Stimulated activated naive B cell treated with anti-CD40 and anti-IgM and Interleukin-4, amounts not matched to agents 10 μg/mL and 1 μg/mL and 100 μg/mL, for 72 hours (primary cell): Measurements from ENCODE around the gene VEGFA.

ENCODE experiments used
- ATAC-seq, 2 donors: fragments of 150-1000 bp; cut with Tn5 transposase; replicated peaks; 2 replicates each; pipeline ENCODE4 v1.10.0; 2021; ENCODE audit warnings: moderate library complexity in 1 of 2
- DNase-seq: peaks from one replicate; pipeline ENCODE4 v3.0.0; 2021
- H3K27ac Mint-ChIP-seq: one replicate; pipeline ENCODE4 v1.8.0; 2022; ENCODE audit warnings: mild to moderate bottlenecking, mixed read lengths
- H3K27me3 Mint-ChIP-seq, 2 donors: one replicate each; pipeline ENCODE4 v1.8.0; 2022; ENCODE audit warnings: mixed read lengths in 2 of 2
- H3K36me3 Mint-ChIP-seq, 2 donors: one replicate each; pipeline ENCODE4 v1.8.0; 2022; ENCODE audit warnings: mixed read lengths in 2 of 2, mild to moderate bottlenecking in 1 of 2
- H3K4me1 Mint-ChIP-seq, 2 donors: one replicate each; pipeline ENCODE4 v1.8.0; 2022; ENCODE audit warnings: mixed read lengths in 2 of 2, mild to moderate bottlenecking in 1 of 2
- H3K4me3 Mint-ChIP-seq, 2 donors: one replicate each; pipeline ENCODE4 v1.8.0; 2022; ENCODE audit warnings: mild to moderate bottlenecking in 2 of 2, mixed read lengths in 2 of 2, moderate library complexity in 1 of 2
- H3K9me3 Mint-ChIP-seq, 2 donors: one replicate each; pipeline ENCODE4 v1.8.0; 2022; ENCODE audit warnings: mixed read lengths in 2 of 2, mild to moderate bottlenecking in 1 of 2

VEGFA gene

GRCh38 chr6:43734294-43734665 is 35.7 kb upstream of the VEGFA start:
- Mint-ChIP-seq H3K27ac (no peak overlapping the region), H3K4me3 (peak overlapping the region in 1 of 2 donors; percentile 26), H3K4me1 (peaks cover 18 to 19% of the 10 kb centered on the region in 2 donors), H3K36me3 (no peaks in the 10 kb centered on the region), H3K9me3 (peaks cover 11 to 13% of the 10 kb centered on the region in 2 donors), H3K27me3 (no peaks in the 10 kb centered on the region)
- ATAC-seq (peak; percentile 7 to 20), DNase-seq (no peak)

- no peaks in the 10 kb centered on the region for H3K36me3 Mint-ChIP-seq
- DNase-seq (no peak), ATAC-seq (no peak)
- H3K4me1 Mint-ChIP-seq = peaks cover 22 to 23% of the 10 kb centered on the region in 2 donors
- H3K27me3 Mint-ChIP-seq = no peaks in the 10 kb centered on the region
- no peak overlapping the region for H3K27ac Mint-ChIP-seq
- H3K4me3 Mint-ChIP-seq = no peak overlapping the region
- peaks cover 8 to 9% of the 10 kb centered on the region in 2 donors for H3K9me3 Mint-ChIP-seq
These were observed 34.3 kb upstream of the VEGFA start for GRCh38 chr6:43735642-43736199.

DNA sequence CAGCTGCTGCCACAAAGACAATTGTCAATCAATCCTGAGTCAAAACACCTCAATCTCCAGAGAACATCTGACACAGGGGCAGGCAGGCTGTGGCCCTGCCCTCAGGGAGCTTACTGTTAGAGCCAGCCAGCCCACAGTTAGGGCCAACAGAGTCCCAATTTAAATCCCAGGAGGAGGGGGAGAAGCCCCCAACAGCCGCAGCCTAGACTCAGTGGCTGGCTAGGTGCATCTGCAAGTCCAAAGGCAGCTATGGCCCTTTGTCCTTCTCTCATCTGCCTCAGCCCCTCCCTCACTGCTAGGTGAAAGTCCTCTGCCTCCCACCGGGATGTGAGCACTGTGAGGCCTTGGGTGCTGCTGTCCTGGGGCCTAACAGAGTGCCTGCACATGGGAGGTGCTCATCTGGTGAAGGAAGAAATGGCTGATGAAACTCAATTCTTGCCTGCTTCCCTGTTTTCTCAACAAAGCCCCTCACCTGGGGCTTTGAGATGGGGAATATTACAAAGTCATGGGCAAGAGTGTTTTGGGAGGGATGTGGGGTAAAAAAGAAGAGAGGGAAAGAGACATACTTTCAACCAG is 33.7 kb upstream of the VEGFA start:
- Mint-ChIP-seq H3K27ac (no peak overlapping the region), H3K36me3 (no peaks in the 10 kb centered on the region), H3K27me3 (no peaks in the 10 kb centered on the region), H3K9me3 (peaks cover 4 to 7% of the 10 kb centered on the region in 2 donors), H3K4me1 (peaks cover 22 to 25% of the 10 kb centered on the region in 2 donors), H3K4me3 (no peak overlapping the region)
- no peak for ATAC-seq
- DNase-seq = no peak

- peaks cover 0 to 4% of the 10 kb centered on the region in 2 donors for H3K9me3 Mint-ChIP-seq
- no peak overlapping the region for H3K4me3 Mint-ChIP-seq
- H3K27me3 Mint-ChIP-seq = no peaks in the 10 kb centered on the region
- DNase-seq (no peak), ATAC-seq (no peak)
- no peak overlapping the region for H3K27ac Mint-ChIP-seq
- peaks cover 22 to 25% of the 10 kb centered on the region in 2 donors for H3K4me1 Mint-ChIP-seq
- no peaks in the 10 kb centered on the region for H3K36me3 Mint-ChIP-seq
These were observed 33.2 kb upstream of the VEGFA start for GRCh38 chr6:43736844-43737243.

- Mint-ChIP-seq H3K36me3 (no peaks in the 10 kb centered on the region), H3K27me3 (no peaks in the 10 kb centered on the region), H3K9me3 (no peaks in the 10 kb centered on the region), H3K27ac (no peak overlapping the region), H3K4me3 (no peak overlapping the region), H3K4me1 (peaks cover 22 to 25% of the 10 kb centered on the region in 2 donors)
- DNase-seq (no peak), ATAC-seq (no peak)
These were observed 32.5 kb upstream of the VEGFA start for GRCh38 chr6:43737272-43738081.

DNA sequence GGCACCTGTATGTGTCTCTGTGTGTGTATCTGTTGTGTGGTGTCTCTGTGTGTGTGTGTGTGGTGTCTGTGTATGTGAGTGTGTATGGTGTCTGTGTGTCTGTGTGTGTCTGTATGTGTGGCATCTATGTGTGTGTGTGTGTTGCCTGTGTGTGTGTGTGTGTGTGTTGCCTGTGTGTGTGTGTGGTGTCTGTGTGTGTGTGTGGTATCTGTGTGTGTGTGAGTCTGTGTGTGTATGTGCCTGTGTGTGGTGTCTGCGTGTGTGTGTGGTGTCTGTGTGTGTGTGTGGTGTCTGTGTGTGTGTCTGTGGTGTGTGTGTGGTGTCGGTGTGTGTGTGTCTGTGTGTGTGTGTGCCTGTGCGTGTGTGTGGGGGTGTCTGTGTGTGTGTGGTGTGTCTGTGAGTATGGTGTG is 31.7 kb upstream of the VEGFA start:
- Mint-ChIP-seq H3K4me3 (no peak overlapping the region), H3K27ac (peak overlapping the region; percentile 7), H3K27me3 (no peaks in the 10 kb centered on the region), H3K9me3 (no peaks in the 10 kb centered on the region), H3K36me3 (no peaks in the 10 kb centered on the region), H3K4me1 (peaks cover 20 to 25% of the 10 kb centered on the region in 2 donors)
- ATAC-seq = no peak
- no peak for DNase-seq

- Mint-ChIP-seq H3K27ac (peak overlapping the region; percentile 33), H3K4me1 (peaks cover 14 to 20% of the 10 kb centered on the region in 2 donors), H3K9me3 (no peaks in the 10 kb centered on the region), H3K27me3 (peaks cover 3 to 4% of the 10 kb centered on the region in 2 donors), H3K36me3 (no peaks in the 10 kb centered on the region), H3K4me3 (no peak overlapping the region)
- no peak for DNase-seq
- no peak for ATAC-seq
These were observed 31.0 kb upstream of the VEGFA start for GRCh38 chr6:43738877-43739641.

- DNase-seq (no peak), ATAC-seq (no peak)
- Mint-ChIP-seq H3K27ac (no peak overlapping the region), H3K36me3 (no peaks in the 10 kb centered on the region), H3K4me1 (peaks cover 9 to 14% of the 10 kb centered on the region in 2 donors), H3K9me3 (no peaks in the 10 kb centered on the region), H3K27me3 (peaks cover 9 to 10% of the 10 kb centered on the region in 2 donors), H3K4me3 (no peak overlapping the region)
These were observed 30.3 kb upstream of the VEGFA start for GRCh38 chr6:43739642-43740091.

- no peak for DNase-seq
- no peak overlapping the region for H3K4me3 Mint-ChIP-seq
- ATAC-seq = no peak
These were observed 29.6 kb upstream of the VEGFA start for GRCh38 chr6:43740321-43740960.

DNA sequence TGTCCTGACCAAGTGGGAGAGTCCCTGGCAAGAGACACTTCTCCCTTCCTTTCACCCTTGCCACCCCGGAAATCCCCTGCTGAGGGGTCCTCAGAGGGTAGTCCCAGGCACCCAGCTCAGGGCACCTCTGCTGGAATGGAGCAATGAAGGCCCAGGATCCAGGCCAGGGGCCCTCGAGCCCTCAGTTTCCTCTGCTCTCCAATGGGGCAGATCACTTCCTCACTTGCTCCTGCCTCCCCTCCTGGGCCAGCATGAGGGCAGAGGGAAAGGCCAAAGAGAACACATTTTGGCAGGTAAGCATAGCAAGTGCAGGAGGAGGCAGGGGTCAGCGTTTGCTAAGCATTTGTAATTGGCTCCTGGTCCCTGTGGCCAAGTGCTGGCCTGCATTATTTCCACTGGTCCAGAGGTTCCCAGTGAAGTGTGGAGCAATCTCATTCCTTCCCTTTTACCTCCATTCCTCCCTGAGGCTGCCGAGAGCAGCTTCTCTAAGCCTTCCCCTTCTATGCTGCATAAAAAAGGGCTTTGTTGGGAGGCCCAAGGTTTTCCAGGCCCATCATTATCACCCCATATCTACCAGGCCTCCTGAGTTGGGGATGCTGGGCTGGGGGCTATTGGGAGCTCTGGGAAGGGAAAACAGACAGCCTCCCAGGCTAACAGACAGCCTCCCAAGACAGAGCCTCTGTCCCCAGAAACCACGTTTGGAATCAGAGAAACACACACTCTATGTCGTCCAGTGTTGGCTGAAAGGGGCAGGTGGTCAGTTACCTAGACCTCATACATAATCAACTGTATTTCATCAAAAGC is 28.8 kb upstream of the VEGFA start:
- H3K27me3 Mint-ChIP-seq = peaks cover 13% of the 10 kb centered on the region in 2 donors
- no peak overlapping the region for H3K27ac Mint-ChIP-seq
- no peaks in the 10 kb centered on the region for H3K36me3 Mint-ChIP-seq
- DNase-seq (no peak), ATAC-seq (no peak)
- H3K9me3 Mint-ChIP-seq = no peaks in the 10 kb centered on the region
- H3K4me3 Mint-ChIP-seq = no peak overlapping the region
- H3K4me1 Mint-ChIP-seq = peaks cover 8 to 12% of the 10 kb centered on the region in 2 donors

More at GRCh38 chr6:43740321-43740960, 29.6 kb upstream of the VEGFA start:
- peaks cover 10 to 11% of the 10 kb centered on the region in 2 donors for H3K27me3 Mint-ChIP-seq
- H3K9me3 Mint-ChIP-seq = no peaks in the 10 kb centered on the region
- no peak overlapping the region for H3K27ac Mint-ChIP-seq
- H3K36me3 Mint-ChIP-seq = no peaks in the 10 kb centered on the region
- peaks cover 8 to 12% of the 10 kb centered on the region in 2 donors for H3K4me1 Mint-ChIP-seq

- peaks cover 16 to 17% of the 10 kb centered on the region in 2 donors for H3K27me3 Mint-ChIP-seq
- peaks cover 8 to 12% of the 10 kb centered on the region in 2 donors for H3K4me1 Mint-ChIP-seq
- no peak overlapping the region for H3K4me3 Mint-ChIP-seq
- DNase-seq = no peak
- H3K9me3 Mint-ChIP-seq = no peaks in the 10 kb centered on the region
- no peaks in the 10 kb centered on the region for H3K36me3 Mint-ChIP-seq
- no peak for ATAC-seq
- no peak overlapping the region for H3K27ac Mint-ChIP-seq
These were observed 28.2 kb upstream of the VEGFA start for GRCh38 chr6:43741829-43742228.

DNA sequence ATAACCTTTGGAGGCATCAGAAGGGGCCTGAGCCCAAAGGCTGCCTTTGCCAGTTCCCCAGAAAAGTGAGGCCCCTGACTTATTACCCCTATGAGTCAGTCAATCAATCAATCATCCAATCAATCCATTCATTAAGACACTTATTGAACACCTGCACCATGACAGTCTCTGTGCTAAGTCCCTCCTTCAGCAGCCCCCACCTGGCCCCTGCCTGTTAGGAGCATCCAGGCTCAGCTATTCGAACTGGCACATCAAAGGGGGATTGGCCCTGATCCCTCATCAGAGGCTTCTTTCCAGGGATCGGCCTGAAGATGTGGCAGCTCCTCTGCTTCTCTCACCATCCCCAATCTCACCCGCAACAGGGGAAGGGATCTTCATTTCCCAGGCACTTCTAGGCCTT is 27.7 kb upstream of the VEGFA start:
- ATAC-seq (no peak), DNase-seq (no peak)
- H3K9me3 Mint-ChIP-seq = no peaks in the 10 kb centered on the region
- no peak overlapping the region for H3K4me3 Mint-ChIP-seq
- H3K36me3 Mint-ChIP-seq = no peaks in the 10 kb centered on the region
- H3K27ac Mint-ChIP-seq = no peak overlapping the region
- H3K27me3 Mint-ChIP-seq = peaks cover 18 to 21% of the 10 kb centered on the region in 2 donors
- H3K4me1 Mint-ChIP-seq = peaks cover 8 to 9% of the 10 kb centered on the region in 2 donors

DNA sequence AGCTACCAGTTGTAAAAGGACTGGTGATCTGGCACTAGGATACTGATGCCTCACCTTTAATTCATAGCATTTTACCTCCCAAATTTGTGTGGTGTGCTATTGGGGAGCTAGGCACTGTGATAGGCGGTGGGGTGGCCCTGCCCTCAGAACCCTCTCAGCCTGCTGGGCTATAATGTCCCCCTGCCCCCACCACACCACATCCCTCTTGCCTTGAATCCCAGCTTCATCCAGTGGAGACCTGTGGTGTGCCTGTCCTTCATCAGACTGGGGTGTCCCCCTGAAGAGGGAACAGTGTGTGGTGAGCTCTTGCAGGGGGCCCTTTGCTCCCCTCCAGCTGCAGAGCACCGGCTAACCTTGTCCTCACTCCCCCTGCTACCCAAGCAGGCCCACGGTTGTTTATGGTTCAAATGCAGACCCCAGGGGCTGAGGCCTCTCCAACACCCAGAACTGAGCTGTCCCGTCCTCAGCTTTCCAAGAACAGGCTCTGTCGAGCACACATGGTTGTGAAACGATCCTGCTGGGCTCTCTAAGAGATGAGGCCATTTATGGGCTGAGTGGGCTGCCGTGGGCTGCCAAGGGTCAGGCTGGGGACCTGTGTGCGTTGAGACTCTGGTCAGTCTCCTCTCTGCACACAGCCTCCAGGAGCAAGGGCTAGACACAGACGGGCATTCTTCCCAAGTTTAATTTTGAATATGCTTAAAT is 26.9 kb upstream of the VEGFA start:
- no peak overlapping the region for H3K4me3 Mint-ChIP-seq
- H3K4me1 Mint-ChIP-seq = peaks cover 6 to 7% of the 10 kb centered on the region in 2 donors
- no peaks in the 10 kb centered on the region for H3K36me3 Mint-ChIP-seq
- no peaks in the 10 kb centered on the region for H3K9me3 Mint-ChIP-seq
- peaks cover 25 to 29% of the 10 kb centered on the region in 2 donors for H3K27me3 Mint-ChIP-seq
- no peak overlapping the region for H3K27ac Mint-ChIP-seq
- ATAC-seq (no peak), DNase-seq (no peak)
